ENCODE results near the gene KRT2.

DNA sequence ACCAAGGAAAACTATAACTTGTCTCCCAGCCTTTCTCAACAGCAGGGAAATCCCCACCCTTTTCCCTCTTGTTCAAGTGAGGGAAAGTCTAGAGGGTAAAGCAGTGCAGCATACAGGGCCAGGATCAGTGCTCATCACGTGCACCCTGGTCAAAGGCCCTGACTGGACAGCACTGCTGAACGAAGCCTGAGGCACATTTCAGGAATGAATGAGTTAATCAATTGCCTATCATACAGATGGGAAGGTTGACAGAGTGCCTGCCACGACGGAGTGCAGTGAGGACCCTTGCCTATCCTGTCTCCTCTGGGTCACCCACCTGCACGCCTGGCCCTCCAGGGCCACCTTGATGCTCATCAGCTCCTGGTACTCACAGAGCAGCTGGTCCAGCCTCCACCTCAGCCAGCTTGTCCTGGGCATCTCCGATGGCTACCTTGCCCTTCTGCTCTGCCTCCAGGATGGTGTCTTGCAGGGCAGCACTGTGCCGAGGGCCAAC lies 22.0 kb downstream of the KRT2 start:
- TF ChIP-seq HDAC2 (IDR thresholded peaks at IDR 0.05; ENCODE audit: borderline replicate concordance in 1 of 2, low read depth in 2 of 2, low read length in 2 of 2), result no peak
- no peak for TF ChIP-seq EZH2 (IDR thresholded peaks at IDR 0.05; ENCODE audit: low read depth, low read length, severe bottlenecking)
- TF ChIP-seq RAD21 (IDR thresholded peaks at IDR 0.05 in 1 of 2, conservative IDR thresholded peaks at IDR 0.05 in 1 of 2; ENCODE audit: low read depth in 2 of 2, low read length in 2 of 2), result no peak
- TF ChIP-seq, protein P1, sequence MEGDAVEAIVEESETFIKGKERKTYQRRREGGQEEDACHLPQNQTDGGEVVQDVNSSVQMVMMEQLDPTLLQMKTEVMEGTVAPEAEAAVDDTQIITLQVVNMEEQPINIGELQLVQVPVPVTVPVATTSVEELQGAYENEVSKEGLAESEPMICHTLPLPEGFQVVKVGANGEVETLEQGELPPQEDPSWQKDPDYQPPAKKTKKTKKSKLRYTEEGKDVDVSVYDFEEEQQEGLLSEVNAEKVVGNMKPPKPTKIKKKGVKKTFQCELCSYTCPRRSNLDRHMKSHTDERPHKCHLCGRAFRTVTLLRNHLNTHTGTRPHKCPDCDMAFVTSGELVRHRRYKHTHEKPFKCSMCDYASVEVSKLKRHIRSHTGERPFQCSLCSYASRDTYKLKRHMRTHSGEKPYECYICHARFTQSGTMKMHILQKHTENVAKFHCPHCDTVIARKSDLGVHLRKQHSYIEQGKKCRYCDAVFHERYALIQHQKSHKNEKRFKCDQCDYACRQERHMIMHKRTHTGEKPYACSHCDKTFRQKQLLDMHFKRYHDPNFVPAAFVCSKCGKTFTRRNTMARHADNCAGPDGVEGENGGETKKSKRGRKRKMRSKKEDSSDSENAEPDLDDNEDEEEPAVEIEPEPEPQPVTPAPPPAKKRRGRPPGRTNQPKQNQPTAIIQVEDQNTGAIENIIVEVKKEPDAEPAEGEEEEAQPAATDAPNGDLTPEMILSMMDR (IDR thresholded peaks at IDR 0.05; ENCODE audit: control extremely low read depth in 1 of 3, insufficient read depth in 1 of 3, low read depth in 1 of 3, low read length in 3 of 3), result no peak
- no peak for TF ChIP-seq GABPA (IDR thresholded peaks at IDR 0.05; ENCODE audit: borderline replicate concordance, insufficient read depth, low read length)
